Measurements from ENCODE around the gene NPR1.

- no peak for TF ChIP-seq CTCF (IDR thresholded peaks at IDR 0.05; ENCODE audit: low read depth, low read length, missing input control)
- TF ChIP-seq JUND (IDR thresholded peaks at IDR 0.05) = no peak
- no peak for TF ChIP-seq TAF1 (conservative IDR thresholded peaks at IDR 0.05)
- TF ChIP-seq MAX (IDR thresholded peaks at IDR 0.05) = no peak
- TF ChIP-seq NR2F2 (IDR thresholded peaks at IDR 0.05) = no peak
- no peak for TF ChIP-seq FOXA1 (IDR thresholded peaks at IDR 0.05)
- no peak for TF ChIP-seq REST (IDR thresholded peaks at IDR 0.05)
- TF ChIP-seq RXRA (IDR thresholded peaks at IDR 0.05) = no peak
- TF ChIP-seq ATF3 (IDR thresholded peaks at IDR 0.05) = no peak
- TF ChIP-seq ZBTB33 (IDR thresholded peaks at IDR 0.05) = no peak
- no peak for TF ChIP-seq HNF4A (conservative IDR thresholded peaks at IDR 0.05)
- no peak for TF ChIP-seq EGR1 (IDR thresholded peaks at IDR 0.05; ENCODE audit: low read depth in 2 of 2)
- TF ChIP-seq SP1 (IDR thresholded peaks at IDR 0.05) = no peak
These were observed 21.3 kb downstream of the NPR1 start for GRCh38 chr1:153699768-153700167.

All from liver (tissue), 3 donors.